Activated T-cell treated with anti-CD3 and anti-CD28 coated beads, Interleukin-2, amount 50 U/mL, for 4 hours (primary cell): ENCODE results near the gene YPEL2. TPM values are rescaled to one million over a fixed set of nuclear protein-coding genes. Genes with fewer than 3 reads are reported as not detected.

Source experiments
- ATAC-seq, 2 donors: fragments of 200-7000 bp; cut with Tn5 transposase; one replicate each; pipeline ENCODE4 v1.10.0; 2021
- DNase-seq: peaks from one replicate; pipeline ENCODE4 v3.0.0-alpha.2; 2020
- H3K27me3 Mint-ChIP-seq: one replicate; pipeline ENCODE4 v1.8.0; 2021; ENCODE audit warnings: low read depth, mixed read lengths
- H3K36me3 Mint-ChIP-seq: one replicate; pipeline ENCODE4 v1.8.0; 2022; ENCODE audit warnings: mixed read lengths; ENCODE audit not compliant: insufficient read depth
- H3K4me1 Mint-ChIP-seq: one replicate; pipeline ENCODE4 v1.8.0; 2021; ENCODE audit warnings: low read depth, mixed read lengths
- H3K4me3 Mint-ChIP-seq: one replicate; pipeline ENCODE4 v1.8.0; 2021; ENCODE audit warnings: mild to moderate bottlenecking, moderate library complexity, mixed read lengths
- H3K9me3 Mint-ChIP-seq: one replicate; pipeline ENCODE4 v1.8.0; 2021; ENCODE audit warnings: mixed read lengths
- total RNA-seq, 3 donors: library from RNA; stranded (reverse); gene quantifications; one replicate each; pipeline ENCODE4 v1.2.1, GENCODE V29; 2021

YPEL2 gene
- total RNA-seq, 3 donors from 2014 or later = 1.3 to 3.1 (median 1.8) TPM

DNA sequence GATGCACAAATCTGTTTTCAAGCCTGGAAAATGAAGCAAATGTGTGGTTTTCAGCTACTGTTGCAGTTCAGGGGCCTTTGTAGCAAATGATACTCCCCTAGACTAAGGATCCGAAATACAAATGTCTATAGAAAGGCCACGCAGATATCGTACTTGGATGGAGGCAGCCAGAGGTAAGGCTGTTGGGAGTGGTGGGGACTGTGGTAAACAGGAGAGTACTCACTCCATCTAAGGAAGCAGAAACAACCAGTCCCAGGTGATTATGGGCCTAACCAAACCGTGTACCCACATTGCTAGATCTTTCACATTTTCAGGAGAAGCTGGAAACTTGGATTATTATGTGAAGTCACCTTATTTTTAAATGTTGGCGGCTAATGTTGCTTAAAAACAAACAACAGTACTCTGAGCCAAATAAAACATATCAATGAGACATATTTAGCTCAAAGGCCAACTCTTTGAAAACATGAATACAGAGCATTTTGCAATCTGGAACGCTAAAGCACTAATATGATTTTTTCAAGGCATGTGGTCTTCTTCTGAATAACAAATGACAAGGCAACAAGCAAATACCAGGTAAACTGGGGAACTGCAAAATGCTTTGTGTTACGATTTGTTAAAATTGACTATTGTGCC is 110.1 kb downstream of the YPEL2 start:
- ATAC-seq (no peak), DNase-seq (no peak)
- H3K4me3 Mint-ChIP-seq = no peak overlapping the region
- no peaks in the 10 kb centered on the region for H3K9me3 Mint-ChIP-seq
- H3K27me3 Mint-ChIP-seq = no peaks in the 10 kb centered on the region
- no peaks in the 10 kb centered on the region for H3K36me3 Mint-ChIP-seq
- H3K4me1 Mint-ChIP-seq = peaks cover 34% of the 10 kb centered on the region

GRCh38 chr17:59443106-59443505 is 111.7 kb downstream of the YPEL2 start:
- ATAC-seq = no peak
- Mint-ChIP-seq H3K9me3 (no peaks in the 10 kb centered on the region), H3K27me3 (no peaks in the 10 kb centered on the region), H3K4me3 (no peak overlapping the region), H3K4me1 (peaks cover 25% of the 10 kb centered on the region), H3K36me3 (no peaks in the 10 kb centered on the region)
- DNase-seq = no peak

Other genes with a start within 250 kb of the YPEL2 start
- gene TRIM37, start 224.8 kb upstream of the YPEL2 start, total RNA-seq = 10 to 100 TPM; 25.6 to 27.0 (median 26.2) TPM
- gene SKA2, start 176.5 kb upstream of the YPEL2 start, total RNA-seq = 10 to 100 TPM; 30.9 to 35.5 (median 33.4) TPM
- gene PRR11, start 175.9 kb upstream of the YPEL2 start, total RNA-seq = 1 to 10 TPM; 1.8 to 2.3 (median 1.8) TPM
- 10 to 100 TPM; 21.1 to 23.0 (median 21.5) TPM for gene SMG8, start 121.6 kb upstream of the YPEL2 start, total RNA-seq
- 1 to 10 TPM in 2 of 3 donors, under 1 TPM in 1; 0.84 to 1.2 (median 1.1) TPM for gene GDPD1, start 111.1 kb upstream of the YPEL2 start, total RNA-seq
- gene DHX40, start 234.0 kb downstream of the YPEL2 start, total RNA-seq = 10 to 100 TPM; 14.5 to 15.3 (median 15.3) TPM